ENCODE measurements around the gene CISH. TPM values are rescaled to one million over a fixed set of nuclear protein-coding genes. Genes with fewer than 3 reads are reported as not detected.
A peak's percentile ranks its signal among the peaks of the same experiment; 100 is the strongest.

Gene CISH
- polyA plus RNA-seq (2013, experiment 1 of 2; ENCODE audit: insufficient read length), result 3.4 TPM
- polyA plus RNA-seq (2013, experiment 2 of 2; ENCODE audit: insufficient read length), result 3.4 TPM

DNA sequence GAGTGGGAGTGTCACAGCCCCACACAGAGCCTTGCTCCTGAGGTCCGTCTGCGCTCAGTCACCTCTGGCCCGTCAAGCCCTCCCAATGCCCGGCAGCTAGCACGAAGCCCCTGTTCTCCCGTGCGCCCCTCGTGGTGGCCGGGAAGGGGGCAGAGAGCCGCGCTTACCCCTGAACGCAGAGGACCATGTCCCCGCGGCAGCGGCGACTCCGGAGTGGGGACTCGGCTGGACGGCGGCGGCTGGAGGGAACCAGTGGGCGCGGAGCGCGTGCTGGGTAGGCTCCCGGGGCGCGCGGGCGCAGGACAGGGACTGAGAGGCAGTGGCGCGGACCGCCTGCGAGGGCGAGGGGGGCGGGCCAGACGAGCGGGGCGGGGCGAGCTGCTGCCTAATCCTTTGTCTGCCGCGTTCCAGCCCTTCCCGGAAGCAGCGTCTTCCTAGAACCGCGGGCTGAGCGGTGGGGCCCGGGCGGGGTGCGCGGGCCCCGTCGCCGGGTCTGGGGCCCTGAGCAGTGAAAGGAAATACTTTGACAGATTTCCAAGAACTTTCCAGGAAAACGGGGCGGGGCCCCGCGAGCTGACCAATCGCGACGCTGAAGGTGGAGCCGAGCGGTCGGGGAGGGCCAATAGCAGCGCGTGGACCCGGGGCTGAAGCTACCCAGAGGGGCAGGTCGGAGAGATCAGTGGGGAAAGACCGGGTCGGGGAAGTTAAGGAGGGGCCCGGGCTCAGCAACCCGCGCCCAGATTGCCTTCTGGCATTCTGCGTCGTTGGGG lies at the start of gene CISH:
Gene CISH (minus strand): TSS at position 311 of the 770 bp plus-strand sequence. CDS start 124 bp downstream, at position 187.
- peak; percentile 94 for DNase-seq

DNA sequence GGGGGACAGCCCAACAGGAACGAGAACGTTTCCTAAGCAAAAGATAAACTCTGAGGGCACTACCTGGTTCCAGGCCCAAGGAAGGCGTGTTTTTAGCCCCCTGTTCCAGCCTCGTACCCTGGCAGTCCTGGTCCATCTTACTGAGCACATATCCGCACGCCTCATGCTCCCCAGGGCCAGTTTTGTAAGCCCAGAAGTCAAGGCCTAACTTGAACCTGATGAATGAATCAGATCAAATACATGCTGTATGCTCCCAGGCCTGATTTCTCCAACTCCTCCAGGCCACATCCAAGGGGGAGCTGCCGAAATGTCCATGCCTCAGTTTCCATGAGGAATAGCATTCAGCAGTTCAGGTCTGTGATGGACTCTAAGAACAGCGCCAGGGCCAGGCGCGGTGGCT lies 48.8 kb upstream of the CISH start:
- no peak for DNase-seq

DNA sequence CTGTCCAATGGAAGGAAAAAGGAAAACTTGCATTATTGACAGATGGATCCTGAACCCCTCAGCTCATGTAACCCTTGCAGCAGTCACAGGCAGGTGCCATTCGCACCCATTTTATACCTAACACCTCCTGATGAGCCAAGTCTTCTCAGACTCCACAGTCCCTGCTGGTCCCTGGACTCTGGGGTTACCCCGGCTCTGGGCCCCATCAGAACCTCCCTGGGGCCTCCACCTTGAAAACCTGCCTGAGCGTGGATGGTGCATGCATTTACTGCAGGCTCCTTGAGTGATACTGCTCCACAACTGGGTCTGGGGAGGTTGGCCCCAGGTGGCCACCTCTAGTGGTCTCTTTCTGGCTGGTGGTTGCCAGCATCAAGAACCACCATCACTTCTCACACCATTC lies 47.3 kb upstream of the CISH start:
- no peak for DNase-seq

DNA sequence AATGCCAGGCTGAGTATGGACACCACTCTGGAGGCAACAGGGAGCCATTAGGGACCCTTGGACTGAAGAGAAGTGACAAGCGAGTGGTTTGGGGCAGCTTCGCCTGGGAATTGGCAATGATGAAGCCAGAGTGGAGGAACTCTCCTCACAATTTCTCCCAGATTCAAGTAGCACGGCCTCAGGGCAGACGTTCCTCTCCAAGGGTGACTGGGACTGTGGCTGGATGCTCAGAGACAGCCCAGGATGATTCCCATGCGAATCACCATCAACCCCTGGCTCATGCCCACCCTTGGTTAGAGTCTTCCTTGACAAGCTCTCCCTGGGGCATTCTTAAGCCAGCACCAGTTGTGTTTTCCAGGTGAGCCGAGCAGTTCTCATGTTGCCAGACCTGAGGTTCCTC lies 46.8 kb upstream of the CISH start:
- DNase-seq, result peak; percentile 49

DNA sequence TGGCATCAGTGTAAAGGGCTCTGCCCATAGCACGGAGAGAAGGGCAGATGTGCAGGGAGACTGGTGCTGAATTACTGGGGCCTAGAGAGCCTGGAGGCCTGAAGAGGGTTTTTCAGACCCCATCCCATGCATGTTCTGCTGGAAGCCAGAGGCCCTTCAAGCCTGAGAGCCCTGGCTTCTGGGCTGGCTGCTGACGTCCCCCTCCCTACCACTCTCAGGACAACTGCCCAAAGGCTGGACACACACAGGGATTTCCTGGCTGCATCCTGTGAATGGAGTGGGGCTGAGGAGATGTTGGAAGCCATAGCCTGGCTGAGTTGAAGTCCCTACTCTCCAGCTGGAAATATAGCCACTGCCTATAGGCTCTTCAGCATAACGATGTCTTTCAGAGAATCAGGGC lies 46.2 kb upstream of the CISH start:
- no peak for DNase-seq

GRCh38 chr3:50657407-50657806 lies 45.8 kb upstream of the CISH start:
- DNase-seq, result no peak

DNA sequence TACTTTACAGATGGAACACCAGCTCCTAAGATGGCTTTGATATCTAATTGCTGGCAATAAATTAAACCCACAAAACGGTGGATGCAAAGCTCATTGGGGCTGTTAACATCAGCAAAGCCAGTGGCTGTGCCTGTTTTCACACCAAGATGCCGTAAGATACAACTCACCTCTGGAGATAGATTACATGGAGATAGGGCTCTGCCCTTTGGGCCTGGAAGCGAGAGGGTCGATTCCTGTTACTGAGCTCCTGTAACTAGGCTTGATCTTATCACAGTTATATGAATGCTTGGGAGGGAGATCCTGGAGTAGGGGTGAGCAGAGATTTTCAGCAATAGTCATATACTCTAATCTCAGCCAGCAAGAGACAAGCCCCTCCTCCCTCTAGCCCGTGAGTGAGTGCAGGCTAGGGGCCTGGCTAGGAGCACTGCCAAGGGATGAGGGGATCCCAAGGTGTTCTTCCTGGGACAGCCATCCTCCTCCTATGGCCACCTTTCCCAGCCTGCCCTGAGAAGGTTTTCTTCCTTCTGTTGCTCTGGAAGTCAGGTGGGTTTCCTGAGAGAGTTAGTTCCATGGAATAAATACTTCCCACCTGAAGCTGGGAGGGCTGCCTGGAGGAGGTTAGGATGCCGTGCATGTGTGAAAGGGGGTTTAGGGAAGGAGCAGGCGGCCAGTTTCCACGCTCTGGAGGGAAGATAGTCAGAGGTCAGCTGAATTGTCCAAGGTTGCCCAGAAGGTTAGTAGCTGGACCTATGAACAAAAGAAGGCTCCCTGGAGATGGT lies 45.0 kb upstream of the CISH start:
- no peak for DNase-seq

- no peak for DNase-seq
These were observed 43.6 kb upstream of the CISH start for GRCh38 chr3:50655009-50655830.

DNA sequence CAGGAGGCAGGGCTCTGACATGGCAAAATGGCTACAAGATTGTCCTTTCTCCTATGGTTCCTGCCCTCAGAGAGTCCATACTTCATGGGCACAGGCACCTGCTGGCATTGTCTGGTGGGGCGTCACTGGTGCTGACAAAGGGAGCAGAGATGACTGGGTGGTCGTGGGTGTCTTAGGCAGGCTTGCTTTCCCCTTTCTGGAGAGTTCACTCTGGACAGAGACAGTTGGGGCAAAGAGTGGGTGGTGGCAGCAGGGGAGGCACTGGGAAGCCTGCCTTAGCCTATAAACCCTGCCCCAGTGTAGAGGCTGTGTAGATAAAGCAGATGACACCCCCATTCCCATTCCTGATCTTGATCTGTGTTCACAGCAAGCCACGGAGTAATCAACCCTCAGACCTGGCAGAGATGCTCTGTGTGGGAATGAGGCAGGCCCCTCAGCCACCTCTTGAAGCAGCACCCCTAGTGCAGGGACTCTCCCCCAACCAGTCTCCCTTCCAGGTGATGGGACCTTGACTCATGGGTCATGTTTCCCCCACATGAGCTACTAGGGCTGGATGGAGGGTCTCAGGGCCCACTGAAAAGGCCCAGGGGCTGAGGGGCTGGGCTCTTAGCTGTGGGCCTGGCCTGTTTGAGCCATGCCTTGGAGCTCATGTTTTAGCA lies 42.5 kb upstream of the CISH start:
- no peak for DNase-seq

GRCh38 chr3:50652709-50653108 lies 41.1 kb upstream of the CISH start:
- no peak for DNase-seq

- DNase-seq, result no peak
These were observed 40.5 kb upstream of the CISH start for GRCh38 chr3:50651920-50652529.

DNA sequence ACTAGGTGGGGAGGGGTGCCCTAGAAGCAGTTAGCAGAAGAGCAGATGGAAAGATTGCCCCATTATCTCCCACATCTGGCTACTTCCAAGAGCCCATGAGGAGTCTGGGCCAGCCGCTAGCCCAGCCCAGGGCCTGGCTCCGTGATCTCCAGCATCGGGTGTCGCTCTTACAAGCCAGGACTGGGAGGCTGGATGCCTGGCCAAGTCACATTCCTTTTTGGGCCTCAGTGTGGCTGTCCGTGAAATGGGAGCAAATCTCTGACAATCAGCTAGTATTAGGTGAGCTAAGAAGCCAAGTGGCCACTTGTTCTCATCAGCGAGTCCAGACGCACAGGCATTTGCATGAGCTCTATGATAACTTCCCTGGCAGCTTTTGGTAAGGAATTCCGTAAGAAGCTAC lies 39.9 kb upstream of the CISH start:
- DNase-seq, result no peak

- no peak for DNase-seq
These were observed 38.4 kb upstream of the CISH start for GRCh38 chr3:50650018-50650417.

- DNase-seq, result no peak
These were observed 37.9 kb upstream of the CISH start for GRCh38 chr3:50649451-50649931.

GRCh38 chr3:50648944-50649343 lies 37.4 kb upstream of the CISH start:
- no peak for DNase-seq

DNA sequence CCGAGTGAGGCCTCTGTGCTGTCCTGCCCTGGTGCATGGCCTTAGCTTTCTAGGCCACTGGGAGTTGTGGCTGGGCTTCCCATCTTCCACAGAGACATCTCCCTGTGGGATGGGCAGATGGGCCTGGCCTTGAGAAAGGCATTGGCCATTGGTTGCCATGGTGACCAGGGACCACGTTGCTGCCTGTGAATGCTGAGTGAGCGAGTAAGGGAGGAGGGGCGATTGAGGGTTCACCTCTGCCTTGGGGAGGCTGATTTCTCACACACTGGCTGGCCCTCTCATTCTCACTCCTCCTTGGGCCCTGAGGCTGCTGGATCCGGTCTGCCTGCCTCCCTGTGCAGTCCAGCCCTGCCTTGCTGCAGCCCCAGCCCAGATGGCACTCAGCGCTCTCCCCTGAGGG lies 36.7 kb upstream of the CISH start:
- DNase-seq, result peak; percentile 17

GRCh38 chr3:50645378-50645777 lies 33.8 kb upstream of the CISH start:
- no peak for DNase-seq

DNA sequence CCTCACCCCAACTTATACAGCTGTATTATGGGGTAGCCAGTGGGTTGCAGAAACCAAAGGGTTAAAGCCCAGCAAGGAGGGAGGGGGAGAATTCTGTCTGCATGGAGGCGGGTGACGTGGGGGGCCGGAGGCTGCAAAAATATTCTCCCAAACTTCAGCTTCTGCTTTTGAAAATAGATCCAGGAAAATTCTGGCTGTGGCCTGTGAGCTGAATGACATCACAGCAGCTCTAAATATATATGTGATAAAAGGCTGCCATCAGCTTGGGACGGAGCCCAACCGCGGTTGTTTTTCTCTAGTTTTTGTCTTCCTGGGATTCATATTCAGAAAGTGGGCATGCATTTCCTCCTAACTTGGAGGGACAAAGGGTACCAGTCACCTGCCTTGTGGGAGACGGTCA lies 33.0 kb upstream of the CISH start:
- DNase-seq, result no peak

DNA sequence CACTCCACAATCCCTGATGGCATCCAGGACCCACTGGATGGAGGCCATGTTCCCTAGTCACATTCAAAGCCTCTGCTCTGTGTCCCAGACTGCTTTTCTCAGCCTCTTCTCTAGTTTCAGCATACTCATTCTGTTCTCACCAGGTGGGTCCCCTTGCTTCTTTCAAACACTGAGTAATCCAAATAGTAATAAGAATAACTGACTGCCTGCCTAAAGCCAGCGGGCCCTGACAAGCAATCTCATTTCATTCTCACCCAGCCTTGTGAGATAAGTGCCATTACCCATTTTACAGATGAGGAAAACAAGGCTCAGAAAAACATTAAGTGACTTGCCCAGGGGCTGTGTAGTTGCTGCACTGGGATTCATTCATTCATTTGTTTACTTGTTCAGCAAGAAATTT lies 30.8 kb upstream of the CISH start:
- DNase-seq, result no peak

DNA sequence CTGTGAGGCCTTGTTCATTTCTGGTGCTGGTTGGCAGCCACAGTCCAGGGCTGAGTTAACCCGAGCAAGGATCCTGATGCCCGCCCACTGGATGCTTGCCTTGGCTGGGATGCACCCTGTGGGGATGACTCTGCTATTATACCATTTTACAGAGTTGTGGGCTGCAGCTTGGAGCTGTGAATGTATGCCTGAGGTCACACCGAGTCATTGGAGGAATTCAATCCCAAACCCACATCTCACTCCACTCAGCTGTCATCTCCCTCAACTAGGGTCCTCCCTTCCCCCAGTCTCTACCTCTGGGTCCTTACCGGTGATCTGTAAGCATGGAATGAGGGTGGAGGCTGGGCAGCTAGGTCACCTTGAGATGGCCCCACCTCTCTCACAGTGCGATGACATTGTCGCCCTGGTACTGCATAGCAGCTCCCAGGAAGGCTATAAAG lies 27.5 kb upstream of the CISH start:
- peak; percentile 74 for DNase-seq

DNA sequence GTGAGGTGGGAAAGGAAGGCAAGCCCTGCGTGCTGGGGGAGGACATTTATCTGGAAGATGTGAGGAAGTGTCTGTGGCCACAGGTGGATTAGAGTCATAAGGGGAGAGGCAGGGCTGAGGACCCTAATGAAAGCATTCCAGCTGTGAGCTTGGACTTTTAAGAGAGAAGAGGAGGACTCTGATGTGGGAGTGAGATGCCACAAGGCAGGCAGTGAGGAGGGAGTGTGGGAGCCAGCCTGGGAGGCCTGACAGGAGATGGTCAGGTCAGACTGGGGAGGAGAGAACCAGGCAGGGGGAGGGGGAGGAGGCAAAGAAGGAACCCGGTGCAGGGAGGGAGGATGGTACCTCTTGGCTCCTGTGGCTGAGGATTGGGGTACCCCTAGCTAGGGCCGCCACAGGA lies 26.4 kb upstream of the CISH start:
- no peak for DNase-seq

GRCh38 chr3:50637011-50637410 lies 25.4 kb upstream of the CISH start:
- no peak for DNase-seq
